Hematopoietic multipotent progenitor cell treated with erythropoietin and hydrocortisone succinate and interleukin-3 and kit ligand, for 6 days (in vitro differentiated cells): Measurements from ENCODE around the gene THY1.
A peak's percentile ranks its signal among the peaks of the same experiment; 100 is the strongest.

Experiments
- DNase-seq: peaks from one replicate; pipeline ENCODE4 v3.0.0-alpha.2; 2015

Gene THY1

GRCh38 chr11:119381181-119381988 lies 41.6 kb downstream of the THY1 start, which contains the start of gene USP2:
Gene USP2 (minus strand): TSS chr11:119381690. CDS start chr11:119373480, 8,210 bp downstream.
- peak; percentile 96 for DNase-seq

DNA sequence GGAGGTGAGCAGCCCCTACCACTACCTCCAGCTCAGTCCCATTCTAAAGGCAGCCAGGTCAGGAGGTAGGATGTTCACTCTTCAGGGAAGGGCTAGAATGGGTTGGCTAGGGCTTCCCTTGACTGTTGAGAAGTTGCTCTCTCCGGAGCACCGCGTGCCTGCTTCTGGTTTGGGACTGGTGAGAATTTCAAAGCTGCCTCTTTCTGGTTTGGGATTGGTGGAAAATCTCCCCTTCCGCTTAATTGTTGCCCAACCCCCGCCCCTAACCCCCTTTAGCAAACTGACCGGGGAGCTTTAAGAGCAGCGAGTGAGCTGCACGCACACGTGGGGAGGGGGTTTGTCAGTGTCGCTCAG lies 42.2 kb downstream of the THY1 start:
- DNase-seq = no peak

- peak; percentile 1 for DNase-seq
Measured at GRCh38 chr11:119380160-119380826, 42.7 kb downstream of the THY1 start.

DNA sequence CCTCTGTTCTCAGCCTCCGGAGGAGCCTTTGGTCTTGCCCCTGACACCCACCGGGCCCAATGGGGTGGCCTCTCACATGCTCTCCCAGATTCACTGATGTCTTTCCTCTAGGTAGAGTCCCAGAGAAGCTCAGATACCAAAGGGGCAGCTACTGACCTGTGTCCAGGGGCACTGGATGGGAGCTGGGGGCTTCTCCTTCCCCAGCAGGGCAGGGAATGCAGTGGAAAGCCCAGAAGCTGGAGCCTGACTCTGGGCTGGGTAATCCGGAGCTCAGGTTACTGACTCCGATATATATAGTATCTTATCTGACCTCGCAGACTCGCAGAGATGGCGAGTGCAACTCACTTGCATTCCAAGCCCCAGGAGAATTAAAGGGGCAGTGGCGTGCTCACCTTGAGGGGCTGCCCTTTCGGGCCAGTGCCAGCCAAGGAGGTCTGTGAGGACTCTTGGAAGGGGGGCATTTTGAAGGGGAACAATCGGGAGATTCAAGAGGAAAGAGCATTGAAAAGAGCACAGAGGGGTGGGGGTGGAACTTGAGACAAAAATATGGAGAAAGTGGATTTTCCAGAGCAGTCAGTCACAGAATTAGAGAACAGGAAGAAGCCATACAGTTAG lies 44.0 kb downstream of the THY1 start:
- DNase-seq = no peak

- DNase-seq = no peak
Measured at GRCh38 chr11:119377961-119378667, 44.9 kb downstream of the THY1 start.

DNA sequence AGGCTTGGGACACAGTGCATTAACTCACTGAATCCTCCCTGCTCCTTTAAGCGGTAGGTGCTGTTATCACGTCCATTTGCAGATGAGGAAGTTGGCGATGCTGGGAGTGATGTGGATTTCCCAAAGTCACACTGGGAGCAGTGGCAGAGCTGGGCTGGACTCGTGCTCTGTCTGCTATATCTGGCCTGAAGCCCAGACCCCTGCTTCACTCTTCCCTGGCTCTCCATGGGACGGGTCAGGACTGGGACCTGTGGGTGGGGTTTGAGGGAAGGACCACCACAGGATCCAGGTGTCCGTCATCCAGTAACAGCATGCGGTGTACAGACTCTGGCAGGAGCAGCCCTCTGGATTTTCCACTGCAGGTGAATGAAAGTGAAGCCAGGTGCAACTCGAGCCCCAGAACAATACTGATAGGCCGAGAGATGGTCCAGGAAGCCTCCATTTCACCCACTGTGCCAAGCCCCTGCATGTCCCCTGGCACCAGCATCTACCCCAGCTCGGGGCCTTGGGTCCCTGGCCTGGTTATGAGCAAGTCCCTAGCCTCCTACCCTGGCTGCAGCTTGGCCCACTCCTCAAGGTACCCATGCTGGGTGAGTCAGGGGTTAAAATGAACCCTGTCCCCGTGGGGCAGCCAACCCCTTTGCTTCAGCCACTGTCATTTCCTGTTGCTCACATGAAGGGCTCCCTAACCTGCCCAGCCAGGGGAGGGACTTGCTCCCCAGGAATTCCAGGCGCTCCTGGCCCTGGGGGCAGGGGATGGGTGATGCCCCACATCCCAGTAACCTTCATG lies 45.7 kb downstream of the THY1 start:
- DNase-seq = peak; percentile 0

- DNase-seq = no peak
Measured at GRCh38 chr11:119376197-119376847, 46.6 kb downstream of the THY1 start.

DNA sequence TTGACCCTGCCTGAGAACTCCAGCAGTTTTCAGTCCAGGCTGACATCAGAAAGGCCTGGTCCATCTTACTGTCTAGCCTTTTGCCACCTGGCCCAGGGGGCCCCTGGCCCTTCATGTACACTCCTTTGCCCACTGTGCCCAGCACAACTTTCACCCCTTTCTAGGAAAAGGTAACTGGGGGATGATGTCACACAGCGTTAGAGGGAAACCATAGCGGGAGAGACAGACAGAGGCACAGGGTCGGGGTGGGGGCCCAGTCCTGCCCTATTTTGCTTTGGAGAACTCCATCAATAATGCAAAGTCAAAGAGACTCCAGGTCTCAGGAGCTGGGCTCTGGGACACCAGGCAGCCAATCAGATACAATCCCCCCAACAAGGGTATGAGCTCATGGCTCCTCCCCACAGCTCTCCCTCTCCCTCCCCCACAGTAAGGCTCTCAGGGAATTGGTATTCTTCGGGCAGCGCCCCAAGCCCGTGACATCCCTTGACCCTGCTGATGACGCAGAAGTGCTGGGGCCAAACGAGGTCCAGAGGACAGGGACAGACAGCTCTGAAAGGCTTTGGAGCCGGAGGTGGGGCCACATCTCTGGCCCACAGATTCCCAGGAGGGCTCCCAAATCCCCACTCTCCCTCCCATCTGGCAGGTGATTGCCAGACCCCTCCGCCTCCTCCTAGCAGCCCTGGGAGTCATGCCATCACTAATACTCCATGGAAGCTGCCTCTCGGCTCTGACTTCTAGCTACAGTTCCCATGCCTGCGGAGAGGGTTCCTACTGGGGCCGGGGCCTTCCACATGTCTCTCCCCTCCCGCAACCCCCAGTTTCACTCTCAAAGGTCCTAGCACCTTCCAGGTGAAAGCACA lies 47.4 kb downstream of the THY1 start:
- no peak for DNase-seq

GRCh38 chr11:119374632-119375336 lies 48.2 kb downstream of the THY1 start:
- DNase-seq = peak; percentile 46

DNA sequence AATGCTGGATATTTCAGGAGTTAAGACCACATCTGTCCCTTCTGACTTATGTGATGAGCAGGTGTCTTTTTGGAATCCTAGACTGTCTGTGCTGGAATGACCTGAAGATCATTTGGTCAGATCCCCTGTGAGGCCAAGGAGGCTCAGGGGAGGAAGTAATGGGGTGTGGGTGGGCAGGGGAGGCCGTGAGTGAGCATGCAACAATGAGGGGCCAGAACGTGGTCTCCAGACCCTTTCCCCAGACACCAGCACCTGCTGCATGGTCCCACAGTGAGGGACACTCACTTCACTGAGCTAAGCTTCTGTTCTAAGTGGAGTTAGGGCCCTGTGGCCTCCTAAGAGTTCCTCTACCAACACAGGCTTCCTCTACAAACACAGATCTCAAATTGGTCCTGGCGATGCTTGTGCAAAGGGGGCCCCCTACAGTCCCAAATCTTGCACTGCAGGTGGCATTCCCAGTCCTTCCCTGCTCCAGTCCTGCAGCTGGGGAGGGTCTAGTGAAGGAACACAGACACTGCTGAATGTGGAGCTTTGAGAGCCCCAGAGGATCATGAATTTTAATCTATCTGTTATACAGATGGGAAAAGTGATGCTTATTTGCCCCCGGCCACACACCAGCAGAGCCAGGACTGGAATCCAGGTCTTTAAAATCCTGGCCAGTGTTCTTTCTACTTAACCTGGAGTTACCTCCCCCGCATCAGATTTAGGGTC lies 48.9 kb downstream of the THY1 start:
- DNase-seq = peak; percentile 67

DNA sequence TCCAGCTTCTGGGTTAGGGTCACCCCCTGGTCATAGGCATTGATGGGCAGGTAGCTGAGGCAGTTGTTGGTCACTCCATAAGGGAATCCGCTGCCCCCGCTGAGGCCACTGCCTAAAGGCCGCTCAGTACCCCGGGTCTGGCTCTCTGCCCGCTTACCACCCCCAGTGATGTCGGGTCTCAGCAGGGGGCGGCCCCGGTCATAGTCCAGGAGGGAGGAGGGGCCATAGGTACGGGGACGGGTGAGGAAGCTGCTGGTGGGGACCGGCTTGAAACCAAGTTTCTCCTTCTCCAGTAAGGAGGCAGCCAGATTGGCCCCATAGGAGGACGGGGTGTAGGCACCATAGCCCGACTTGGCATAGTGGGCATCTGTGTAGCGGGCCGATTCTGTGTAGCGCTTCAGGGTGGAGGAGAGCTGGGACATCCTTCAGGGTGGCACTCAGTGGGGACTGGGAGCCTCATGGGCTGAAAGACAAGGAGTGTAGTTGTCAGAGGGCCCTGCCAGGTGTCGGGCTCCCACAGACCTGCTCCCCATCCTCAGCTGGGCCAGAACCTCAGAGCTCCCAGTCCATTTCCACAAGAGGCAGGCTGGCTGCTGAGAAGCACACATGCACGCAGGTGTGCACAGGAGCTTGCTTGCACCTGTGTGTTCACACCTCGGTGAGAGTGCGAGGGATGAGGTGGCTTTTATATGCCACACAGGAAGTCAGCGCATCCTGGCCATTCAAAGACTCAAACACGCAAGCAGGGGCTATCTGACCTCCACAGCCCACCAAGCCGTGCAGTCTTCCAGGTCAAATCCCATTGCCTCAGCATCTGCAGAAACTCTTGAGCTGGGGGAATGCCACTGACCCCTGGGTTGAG lies 49.7 kb downstream of the THY1 start:
- DNase-seq = peak; percentile 0

DNA sequence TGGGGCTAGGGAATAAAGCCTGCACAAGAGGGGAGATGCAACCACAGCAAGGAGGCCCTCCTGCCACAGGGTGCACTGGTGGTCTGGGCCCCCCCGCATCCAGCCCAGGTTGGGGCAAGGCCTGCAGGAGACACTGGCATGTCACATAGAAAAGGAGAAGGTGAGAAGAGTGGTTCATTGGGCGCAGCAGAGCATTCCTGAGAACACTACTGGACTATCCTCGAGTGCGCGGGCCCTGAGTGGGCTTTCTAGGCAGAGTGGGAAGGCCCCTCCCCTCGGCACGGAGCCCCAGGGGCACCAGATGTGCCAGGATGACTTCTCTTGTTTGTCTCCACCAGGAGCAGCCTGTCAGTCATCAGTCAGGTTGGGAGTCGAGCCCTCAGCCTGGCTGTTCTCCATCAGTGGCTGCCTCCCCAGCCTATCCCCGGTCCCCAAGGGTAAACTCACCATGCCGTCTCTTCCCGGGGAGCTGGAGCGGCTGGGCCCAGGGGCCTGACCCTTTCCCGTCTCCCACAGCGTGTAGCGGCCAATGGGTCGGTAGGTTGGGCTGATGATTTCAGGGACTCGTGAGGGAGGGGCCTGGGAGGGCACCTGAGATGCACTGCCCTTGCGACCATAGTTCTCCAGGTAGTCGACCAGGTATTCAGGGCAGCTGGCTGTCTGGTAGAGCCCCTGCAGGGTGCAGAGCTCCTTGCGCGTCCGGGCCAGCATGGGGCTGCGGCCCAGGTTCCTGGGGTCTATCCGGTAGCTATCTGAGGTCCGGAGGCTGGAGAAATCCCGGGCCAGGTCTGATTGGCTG lies 50.5 kb downstream of the THY1 start:
- no peak for DNase-seq

DNA sequence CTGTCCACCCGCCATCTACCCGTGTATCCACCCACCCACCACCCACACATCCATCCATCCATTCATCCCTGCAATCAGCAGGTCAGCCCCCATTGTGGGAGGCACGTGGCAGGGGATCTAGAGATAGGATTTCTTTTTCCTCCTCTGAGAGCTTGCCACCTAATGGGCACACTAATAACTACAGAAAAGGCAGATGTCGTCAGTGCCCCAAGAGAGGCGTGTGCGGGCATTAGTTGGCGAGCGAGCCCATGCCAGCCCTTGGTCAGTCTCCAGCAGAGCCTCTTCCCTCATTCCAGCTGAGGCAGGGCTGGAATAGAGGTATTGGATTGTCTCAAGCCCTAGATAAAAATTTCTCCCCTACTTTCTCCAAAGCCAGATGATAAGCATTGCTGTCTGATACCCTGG lies 51.2 kb downstream of the THY1 start:
- peak; percentile 44 for DNase-seq

GRCh38 chr11:119371067-119371601 lies 51.8 kb downstream of the THY1 start:
- DNase-seq = no peak

DNA sequence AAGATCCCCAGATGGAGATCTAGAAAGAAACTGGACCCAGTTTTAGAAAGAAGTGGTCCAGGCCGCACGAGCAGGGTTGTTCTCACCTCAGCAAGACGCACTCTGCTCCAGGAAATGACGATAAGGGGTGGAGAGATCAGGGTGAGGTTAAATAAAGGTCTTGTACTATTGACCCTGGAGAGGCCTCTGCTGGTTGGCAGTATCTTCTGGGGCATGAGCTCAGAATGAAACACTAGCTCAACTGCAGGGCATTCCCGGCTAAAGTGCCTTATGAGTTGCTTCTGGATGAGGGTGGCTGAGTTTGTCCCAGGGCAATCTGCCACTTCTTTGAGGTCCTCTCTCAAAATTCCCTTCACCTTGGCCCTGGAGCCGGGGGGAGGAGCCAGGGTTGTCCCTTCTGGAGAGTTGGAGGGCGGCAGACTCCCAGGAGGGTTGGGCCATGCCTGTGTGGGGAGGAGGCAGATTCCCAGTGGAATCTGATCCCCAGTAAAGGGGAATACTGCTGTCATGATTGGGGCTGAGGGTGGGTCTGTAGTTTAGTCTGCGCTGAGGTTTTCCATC lies 52.4 kb downstream of the THY1 start:
- DNase-seq = no peak

DNA sequence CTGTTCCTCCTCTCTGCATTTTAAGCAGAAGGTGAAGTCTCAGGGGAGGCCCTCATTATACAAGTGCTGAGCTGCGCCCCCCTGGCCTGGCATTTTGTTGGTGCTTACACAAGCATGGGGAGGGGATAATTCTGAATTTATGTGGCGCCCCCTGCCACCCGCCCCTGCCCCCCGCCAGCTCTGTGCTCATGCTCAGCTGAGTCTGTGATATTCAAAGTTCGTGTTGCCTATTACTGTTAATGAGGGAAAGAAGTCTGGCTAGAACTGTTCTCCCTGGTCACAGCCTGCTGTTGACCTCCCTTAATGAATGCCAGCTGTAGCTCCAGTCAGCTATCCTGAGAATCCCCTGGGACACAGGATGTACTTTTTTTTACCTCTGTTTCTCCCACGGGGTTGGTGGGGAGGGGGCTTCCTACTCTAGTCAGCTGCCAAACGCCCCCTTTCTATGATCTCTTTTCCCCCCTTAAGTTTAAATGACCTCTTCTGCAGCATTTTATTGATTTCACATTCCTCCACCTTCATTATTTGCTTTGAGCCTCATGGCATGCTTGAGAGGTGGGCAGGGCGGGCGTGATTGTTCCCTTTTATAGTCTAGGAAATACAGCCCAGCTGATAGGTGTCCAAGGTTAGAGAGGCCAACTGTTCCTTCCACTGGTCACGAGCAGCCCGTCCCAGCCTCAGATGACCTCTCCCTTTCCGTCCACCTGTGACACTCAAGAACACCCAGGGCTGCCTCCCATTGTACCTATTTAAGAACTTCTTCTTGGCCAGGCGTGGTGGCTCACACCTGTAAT lies 53.6 kb downstream of the THY1 start:
- DNase-seq = no peak
